ENCODE data around the gene CDH23.

CDH23 gene

GRCh38 chr10:71819985-71820384, 423.3 kb downstream of the CDH23 start:
- Histone ChIP-seq H3K4me3 (ENCODE audit: severe bottlenecking) (no peak overlapping the region), H3K36me3 (ENCODE audit: low read depth) (peaks cover 89% of the 10 kb centered on the region), H3K27ac (ENCODE audit: poor library complexity, severe bottlenecking) (no peak overlapping the region), H3K4me1 (ENCODE audit: insufficient read depth, poor library complexity, severe bottlenecking) (no peaks in the 10 kb centered on the region), H3K9me3 (ENCODE audit: severe bottlenecking) (no peaks in the 10 kb centered on the region), H3K27me3 (ENCODE audit: insufficient read depth, poor library complexity, severe bottlenecking) (no peaks in the 10 kb centered on the region)
- ATAC-seq (ENCODE audit: low read depth) (no peak), DNase-seq (ENCODE audit: low spot score) (no peak)
- no peak for TF ChIP-seq CTCF (IDR thresholded peaks at IDR 0.05; ENCODE audit: poor library complexity, severe bottlenecking)

- H3K4me1 ChIP-seq (ENCODE audit: insufficient read depth, poor library complexity, severe bottlenecking): no peaks in the 10 kb centered on the region
- no peak for ATAC-seq (ENCODE audit: low read depth)
- no peak overlapping the region for H3K27ac ChIP-seq (ENCODE audit: poor library complexity, severe bottlenecking)
- no peaks in the 10 kb centered on the region for H3K27me3 ChIP-seq (ENCODE audit: insufficient read depth, poor library complexity, severe bottlenecking)
- H3K9me3 ChIP-seq (ENCODE audit: severe bottlenecking): no peaks in the 10 kb centered on the region
- no peak for DNase-seq (ENCODE audit: low spot score)
- no peak for TF ChIP-seq CTCF (IDR thresholded peaks at IDR 0.05; ENCODE audit: poor library complexity, severe bottlenecking)
- H3K36me3 ChIP-seq (ENCODE audit: low read depth): peaks cover 92% of the 10 kb centered on the region
- no peak overlapping the region for H3K4me3 ChIP-seq (ENCODE audit: severe bottlenecking)
Observed at GRCh38 chr10:71820966-71821365, 424.2 kb downstream of the CDH23 start.

- Histone ChIP-seq H3K4me1 (ENCODE audit: insufficient read depth, poor library complexity, severe bottlenecking) (no peaks in the 10 kb centered on the region), H3K36me3 (ENCODE audit: low read depth) (peaks cover 95% of the 10 kb centered on the region), H3K9me3 (ENCODE audit: severe bottlenecking) (no peaks in the 10 kb centered on the region), H3K4me3 (ENCODE audit: severe bottlenecking) (no peak overlapping the region), H3K27me3 (ENCODE audit: insufficient read depth, poor library complexity, severe bottlenecking) (no peaks in the 10 kb centered on the region), H3K27ac (ENCODE audit: poor library complexity, severe bottlenecking) (no peak overlapping the region)
- TF ChIP-seq CTCF (IDR thresholded peaks at IDR 0.05; ENCODE audit: poor library complexity, severe bottlenecking): no peak
- ATAC-seq (ENCODE audit: low read depth): no peak
- no peak for DNase-seq (ENCODE audit: low spot score)
Observed at GRCh38 chr10:71821909-71822763, 425.4 kb downstream of the CDH23 start.

- Histone ChIP-seq H3K9me3 (ENCODE audit: severe bottlenecking) (no peaks in the 10 kb centered on the region), H3K36me3 (ENCODE audit: low read depth) (peaks cover 90% of the 10 kb centered on the region), H3K27me3 (ENCODE audit: insufficient read depth, poor library complexity, severe bottlenecking) (no peaks in the 10 kb centered on the region), H3K27ac (ENCODE audit: poor library complexity, severe bottlenecking) (no peak overlapping the region), H3K4me1 (ENCODE audit: insufficient read depth, poor library complexity, severe bottlenecking) (no peaks in the 10 kb centered on the region), H3K4me3 (ENCODE audit: severe bottlenecking) (no peak overlapping the region)
- DNase-seq (ENCODE audit: low spot score) (no peak), ATAC-seq (ENCODE audit: low read depth) (no peak)
- no peak for TF ChIP-seq CTCF (IDR thresholded peaks at IDR 0.05; ENCODE audit: poor library complexity, severe bottlenecking)
Observed at GRCh38 chr10:71823356-71823755, 426.6 kb downstream of the CDH23 start.

- no peaks in the 10 kb centered on the region for H3K4me1 ChIP-seq (ENCODE audit: insufficient read depth, poor library complexity, severe bottlenecking)
- no peak for ATAC-seq (ENCODE audit: low read depth)
- no peak overlapping the region for H3K27ac ChIP-seq (ENCODE audit: poor library complexity, severe bottlenecking)
- no peak for DNase-seq (ENCODE audit: low spot score)
- H3K9me3 ChIP-seq (ENCODE audit: severe bottlenecking): no peaks in the 10 kb centered on the region
- H3K27me3 ChIP-seq (ENCODE audit: insufficient read depth, poor library complexity, severe bottlenecking): no peaks in the 10 kb centered on the region
- no peak overlapping the region for H3K4me3 ChIP-seq (ENCODE audit: severe bottlenecking)
- H3K36me3 ChIP-seq (ENCODE audit: low read depth): peaks cover 90% of the 10 kb centered on the region
- no peak for TF ChIP-seq CTCF (IDR thresholded peaks at IDR 0.05; ENCODE audit: poor library complexity, severe bottlenecking)
Observed at GRCh38 chr10:71824333-71824732, 427.6 kb downstream of the CDH23 start.
